ENCODE results near the gene PRPS1L1.

Gene PRPS1L1

GRCh38 chr7:18013936-18014335 lies 13.7 kb downstream of the PRPS1L1 start:
- DNase-seq: no peak

GRCh38 chr7:18004372-18004771 lies 23.3 kb downstream of the PRPS1L1 start:
- DNase-seq: no peak

- DNase-seq: no peak
Measured at GRCh38 chr7:18003286-18003994, 24.2 kb downstream of the PRPS1L1 start.

- DNase-seq: no peak
Measured at GRCh38 chr7:17998692-17999091, 29.0 kb downstream of the PRPS1L1 start.

GRCh38 chr7:17996442-17997223 lies 31.0 kb downstream of the PRPS1L1 start:
- DNase-seq: no peak

DNA sequence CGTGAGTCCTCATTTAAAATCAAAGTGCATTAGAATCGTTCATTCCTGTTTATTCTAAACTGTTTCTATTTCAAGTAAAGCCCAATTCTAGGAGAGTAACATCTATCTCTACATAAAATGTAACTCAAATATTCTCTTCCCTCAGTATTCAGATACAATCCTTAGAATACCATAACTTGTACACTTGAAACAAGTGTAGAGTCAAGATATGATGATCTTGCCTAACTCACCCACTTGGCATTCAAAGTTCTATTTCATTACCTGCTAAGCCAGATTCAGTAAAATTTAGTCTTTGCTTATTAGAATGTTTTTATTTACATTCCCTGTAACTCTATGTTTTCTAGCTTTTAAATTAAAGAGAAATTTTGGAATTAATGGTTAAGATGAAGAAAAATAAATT lies 31.6 kb downstream of the PRPS1L1 start:
- DNase-seq: no peak

- DNase-seq: no peak
Measured at GRCh38 chr7:17994079-17994850, 33.4 kb downstream of the PRPS1L1 start.

DNA sequence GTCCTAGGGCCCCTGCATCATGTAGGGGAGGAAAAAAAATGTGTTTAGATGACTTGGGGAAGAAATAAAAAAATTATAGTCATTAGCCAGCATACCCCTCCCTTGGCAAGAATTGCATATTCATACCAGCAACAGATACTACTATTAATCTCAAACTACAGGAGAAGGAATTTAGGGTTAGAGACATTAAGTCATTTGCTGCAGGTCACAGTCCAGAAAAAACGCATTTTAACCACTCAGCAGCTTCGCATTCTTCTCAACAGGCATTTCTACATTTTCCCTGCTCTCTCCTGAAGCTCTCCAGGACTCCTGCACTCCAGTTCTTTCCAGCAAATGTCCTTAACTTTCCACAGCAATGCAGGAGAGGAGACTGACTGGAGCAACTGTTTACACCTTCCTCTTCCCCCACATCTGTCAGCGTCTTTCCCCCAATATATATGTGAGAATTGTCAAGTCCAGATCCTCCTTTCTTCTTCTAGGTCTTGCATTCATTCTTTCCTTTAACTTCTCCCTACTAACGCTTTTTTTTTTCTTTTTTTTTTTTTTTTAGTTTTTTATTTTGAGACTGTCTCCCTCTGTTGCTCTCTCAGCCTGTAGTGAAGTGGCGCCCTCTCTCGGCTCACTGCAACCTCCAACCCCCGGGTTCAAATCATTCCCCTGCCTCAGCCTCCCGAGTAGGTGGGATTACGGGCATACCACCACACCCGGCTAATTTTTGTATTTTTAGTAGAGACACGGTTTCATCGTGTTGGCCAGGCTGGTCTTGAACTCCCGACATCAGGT lies 35.6 kb downstream of the PRPS1L1 start:
- DNase-seq: no peak

DNA sequence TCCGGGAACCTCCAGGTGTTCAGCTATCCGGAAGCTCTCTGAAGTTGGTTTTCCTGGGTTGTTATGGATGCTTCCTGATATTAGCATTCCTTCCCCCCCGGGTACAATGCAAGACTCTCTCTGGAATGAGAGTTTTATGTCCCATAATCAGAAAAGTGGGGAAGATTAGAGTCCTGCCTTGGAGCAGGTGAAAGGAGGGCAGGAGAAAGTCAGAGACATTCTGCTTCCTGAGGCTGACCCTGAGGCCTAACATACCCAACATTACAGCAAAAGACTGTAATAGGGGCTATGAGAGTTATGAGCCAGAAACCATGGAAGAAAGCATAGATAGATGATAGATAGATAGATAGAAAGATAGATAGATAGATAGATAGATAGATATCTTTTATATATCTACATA lies 36.9 kb downstream of the PRPS1L1 start:
- DNase-seq: no peak

DNA sequence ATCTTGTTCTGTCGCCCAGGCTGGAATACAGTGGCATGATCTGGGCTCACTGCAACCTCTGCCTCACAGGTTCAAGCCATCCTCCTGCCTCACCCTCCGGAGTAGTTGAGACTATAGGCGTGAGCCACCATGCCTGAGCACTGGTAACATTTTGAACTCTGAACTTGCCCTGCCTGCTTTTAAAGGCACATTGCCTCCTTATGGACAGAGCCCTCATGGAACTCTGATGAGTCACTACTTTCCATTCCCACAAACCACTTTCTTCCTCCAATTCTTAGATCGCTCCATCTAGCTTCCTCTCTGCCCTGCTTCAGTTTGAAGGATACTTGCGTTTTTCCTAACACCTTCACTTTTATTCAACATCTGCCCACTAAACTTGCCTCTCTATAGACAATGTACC lies 38.1 kb downstream of the PRPS1L1 start:
- no peak for DNase-seq

DNA sequence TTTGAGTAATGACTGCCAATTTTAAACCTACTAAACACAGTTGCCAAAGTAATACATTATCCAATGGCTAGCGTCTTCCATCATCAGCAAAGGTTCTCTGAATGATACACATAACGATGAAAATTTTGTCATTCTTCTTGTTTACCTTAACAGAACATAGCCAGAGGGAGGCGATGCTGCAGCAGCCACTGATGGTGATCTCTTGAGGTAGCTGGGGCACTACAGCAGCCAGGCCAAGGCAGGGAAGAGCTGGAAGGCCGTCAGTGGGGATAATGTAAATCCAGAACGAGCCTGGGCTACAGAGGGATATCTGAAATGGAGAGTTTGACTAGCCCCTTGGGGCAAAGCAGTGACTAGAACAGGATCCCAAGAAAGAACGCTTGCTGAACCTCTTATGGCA lies 38.8 kb downstream of the PRPS1L1 start:
- no peak for DNase-seq

GRCh38 chr7:17988141-17988540 lies 39.5 kb downstream of the PRPS1L1 start:
- no peak for DNase-seq

DNA sequence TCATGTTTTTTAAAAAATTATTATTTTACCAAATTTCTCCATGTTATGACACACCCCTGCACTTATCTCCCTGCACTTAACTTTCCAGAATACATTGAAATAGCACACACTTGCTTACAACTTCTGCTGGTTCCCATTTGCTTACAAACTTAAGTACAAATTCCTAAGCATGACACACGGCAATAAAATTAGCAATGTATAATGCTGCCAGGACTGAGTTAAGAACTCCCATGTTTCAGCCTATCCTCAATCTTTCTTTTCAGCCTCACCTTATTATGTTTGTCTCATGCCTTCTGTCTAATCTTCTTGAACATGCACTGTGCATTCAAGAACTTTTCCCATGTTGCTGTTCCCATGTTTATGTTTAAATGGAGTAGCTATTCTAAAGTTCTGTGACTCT lies 40.8 kb downstream of the PRPS1L1 start:
- no peak for DNase-seq

GRCh38 chr7:17985473-17986239 lies 42.0 kb downstream of the PRPS1L1 start:
- DNase-seq: no peak

DNA sequence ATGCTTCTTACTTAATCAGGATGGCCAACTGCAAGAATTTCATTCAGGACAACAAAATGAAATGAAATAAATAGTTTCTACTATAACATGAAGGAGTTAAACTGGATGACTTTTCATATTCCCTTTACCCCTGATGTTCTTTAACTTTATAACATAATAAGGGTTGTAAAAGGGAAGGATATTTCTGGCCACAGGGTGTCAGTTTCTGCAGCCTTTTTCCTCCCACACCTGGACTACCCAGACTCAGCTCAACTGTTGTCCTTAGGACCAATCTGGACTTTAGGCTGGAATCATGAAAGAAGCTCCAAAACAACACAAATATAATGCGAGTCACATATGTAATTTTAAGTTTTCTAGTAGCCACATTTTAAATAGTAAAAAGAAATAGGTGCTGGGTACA lies 43.4 kb downstream of the PRPS1L1 start:
- no peak for DNase-seq

DNA sequence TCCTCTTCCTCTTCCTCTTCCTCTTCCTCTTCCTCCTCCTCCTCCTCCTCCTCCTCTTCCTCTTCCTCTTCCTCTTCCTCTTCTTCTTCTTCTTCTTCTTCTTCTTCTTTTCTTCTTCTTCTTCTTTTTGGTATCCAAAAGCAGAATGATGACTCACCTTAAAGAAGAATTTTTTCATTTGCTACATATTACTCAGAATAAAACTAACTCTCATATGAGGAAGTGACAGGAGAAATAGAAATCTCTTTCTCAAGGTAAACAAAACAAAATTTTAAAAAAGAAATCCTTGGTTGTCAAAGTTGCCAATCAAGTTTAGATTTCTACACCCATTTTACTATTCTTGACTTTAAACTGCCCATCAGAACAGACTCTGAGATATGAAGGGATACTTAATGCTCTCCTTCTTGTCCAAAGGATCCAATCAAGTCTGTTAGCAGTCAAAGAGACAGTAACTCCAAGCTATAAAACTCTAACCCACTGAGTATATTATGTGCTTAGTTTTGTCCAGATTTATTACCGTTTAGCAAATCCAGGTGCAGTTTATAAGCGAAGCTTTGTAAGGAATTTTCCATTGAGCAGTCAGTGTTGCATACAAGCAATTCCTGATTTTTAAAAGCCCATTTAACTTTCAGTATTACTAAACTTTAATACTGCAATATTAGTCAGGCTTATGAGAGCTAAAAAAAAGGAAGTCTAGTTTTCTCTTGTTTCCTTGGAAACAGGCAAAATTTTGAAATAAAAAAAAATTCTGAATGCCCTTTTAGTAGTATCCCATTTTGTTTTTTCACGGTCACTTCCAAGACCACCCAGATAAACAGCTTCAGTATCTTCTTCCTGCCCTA lies 44.2 kb downstream of the PRPS1L1 start:
- DNase-seq: no peak

DNA sequence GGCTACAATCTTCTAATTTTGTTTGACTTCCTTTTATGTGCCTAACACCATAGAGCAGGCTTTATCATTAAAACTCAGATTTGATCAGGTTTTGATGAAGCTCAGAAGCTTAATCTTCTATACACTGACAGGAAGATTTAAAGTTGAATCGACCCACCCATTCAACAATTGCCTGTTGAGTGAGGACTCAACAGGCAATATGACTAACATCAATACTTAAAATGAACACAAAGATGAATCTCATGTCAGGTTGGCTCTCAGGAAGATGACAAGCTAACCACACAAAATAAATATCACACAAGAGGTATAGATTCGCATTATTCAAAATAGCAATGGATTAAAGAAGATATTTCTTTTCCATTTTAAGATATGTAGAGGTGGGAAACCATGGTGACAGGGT lies 50.7 kb downstream of the PRPS1L1 start:
- no peak for DNase-seq
